HCT116 (cell line): Measurements from ENCODE around the gene NTHL1.

Experiments used
- CEBPB ChIP-seq: IDR thresholded peaks from 2 replicates; pipeline ENCODE4 v1.6.1; 2012; ENCODE audit warnings: low read depth
- CTCF ChIP-seq, 3 experiments: fragments of 200-600 bp in 1 of 3; sonication (generic) in 1 of 3; IDR thresholded peaks in 2 of 3; conservative IDR thresholded peaks in 1 of 3; 2 replicates each; pipeline ENCODE4 v1.5.1; 2012 to 2017; ENCODE audit warnings: low read depth in 2 of 3, low read length in 2 of 3, antibody characterized with exemption in 1 of 3, borderline replicate concordance in 1 of 3, control low read depth in 1 of 3, mild to moderate bottlenecking in 1 of 3, mixed read lengths in 1 of 3, mixed run types in 1 of 3, moderate library complexity in 1 of 3; ENCODE audit not compliant: insufficient read depth in 1 of 3
- EZH2 ChIP-seq: fragments of 200-600 bp; sonication (generic); IDR thresholded peaks from 2 replicates; pipeline ENCODE4 v1.6.1; 2017; ENCODE audit warnings: antibody characterized with exemption, mixed run types
- MAX ChIP-seq: IDR thresholded peaks from 2 replicates; pipeline ENCODE4 v1.6.1; 2012
- POLR2A ChIP-seq: IDR thresholded peaks from 2 replicates; pipeline ENCODE4 v1.7.0; 2011; ENCODE audit warnings: borderline replicate concordance; ENCODE audit not compliant: insufficient read depth, insufficient read length; ENCODE audit errors: extremely low read depth
- TCF7L2 ChIP-seq: IDR thresholded peaks from 2 replicates; pipeline ENCODE4 v1.7.0; 2011; ENCODE audit warnings: borderline replicate concordance, inconsistent platforms; ENCODE audit not compliant: insufficient read depth, insufficient read length; ENCODE audit errors: extremely low read depth
- ZNF274 ChIP-seq: fragments of 200-500 bp; sonication (Bioruptor generic); IDR thresholded peaks from 2 replicates; pipeline ENCODE4 v1.6.1; 2014; ENCODE audit warnings: mild to moderate bottlenecking, low read depth, low read length, inconsistent platforms

GRCh38 chr16:2057438-2057837 lies 9.8 kb upstream of the NTHL1 start:
- no peak for TF ChIP-seq MAX
- TF ChIP-seq EZH2: no peak
- TF ChIP-seq CTCF (IDR thresholded peaks at IDR 0.05 in 2 of 3, conservative IDR thresholded peaks at IDR 0.05 in 1 of 3; ENCODE audit: borderline replicate concordance in 1 of 3, insufficient read depth in 1 of 3, low read depth in 2 of 3, low read length in 2 of 3): no peak
- no peak for TF ChIP-seq ZNF274
- TF ChIP-seq CEBPB: no peak
- no peak for TF ChIP-seq POLR2A
- no peak for TF ChIP-seq TCF7L2
